Neural cell (in vitro differentiated cells): ENCODE results near the gene PARD3B.

Experiments used
- EP300 ChIP-seq: fragments of 450-650 bp; conservative IDR thresholded peaks from 2 replicates; pipeline ENCODE4 v1.6.1; 2014; ENCODE audit warnings: antibody characterized with exemption, mild to moderate bottlenecking, moderate library complexity; ENCODE audit not compliant: poor library complexity, severe bottlenecking
- EZH2 ChIP-seq: fragments of 200-600, 300-800 bp; shearing (Covaris generic), sonication (generic); IDR thresholded peaks from 2 replicates; pipeline ENCODE4 v1.6.1; 2014; ENCODE audit warnings: antibody characterized with exemption, low read length, borderline replicate concordance, mild to moderate bottlenecking; ENCODE audit not compliant: insufficient read depth, poor library complexity, severe bottlenecking
- POLR2AphosphoS5 ChIP-seq: IDR thresholded peaks from 2 replicates; pipeline ENCODE4 v1.6.1; 2012
- TAF1 ChIP-seq: IDR thresholded peaks from 2 replicates; pipeline ENCODE4 v1.6.1; 2012; ENCODE audit warnings: low read depth
- TF ChIP-seq, protein P1 (sequence below): fragments of 450-650 bp; IDR thresholded peaks from 2 replicates; pipeline ENCODE4 v1.5.1; 2014; ENCODE audit warnings: antibody characterized with exemption, mild to moderate bottlenecking, moderate library complexity; ENCODE audit not compliant: poor library complexity, severe bottlenecking

DNA sequence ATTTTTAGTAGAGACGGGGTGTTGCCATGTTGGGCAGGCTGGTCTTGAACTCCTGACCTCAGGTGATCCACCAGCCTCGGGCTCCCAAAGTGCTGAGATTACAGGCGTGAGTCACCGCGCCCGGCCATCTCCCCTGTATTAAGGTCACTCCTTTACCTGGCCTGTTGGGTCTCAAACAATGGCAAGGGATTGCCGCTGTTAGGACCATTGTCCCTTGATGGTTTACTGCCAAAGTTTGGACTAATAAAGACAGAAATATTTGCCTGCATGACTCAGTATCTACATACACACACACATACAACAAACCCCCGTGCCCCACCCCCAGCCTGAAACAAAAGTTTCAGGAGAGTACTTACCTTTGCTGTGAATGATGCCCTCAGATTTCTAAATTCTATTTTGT is 16.5 kb downstream of the PARD3B start:
- TF ChIP-seq, protein P1, sequence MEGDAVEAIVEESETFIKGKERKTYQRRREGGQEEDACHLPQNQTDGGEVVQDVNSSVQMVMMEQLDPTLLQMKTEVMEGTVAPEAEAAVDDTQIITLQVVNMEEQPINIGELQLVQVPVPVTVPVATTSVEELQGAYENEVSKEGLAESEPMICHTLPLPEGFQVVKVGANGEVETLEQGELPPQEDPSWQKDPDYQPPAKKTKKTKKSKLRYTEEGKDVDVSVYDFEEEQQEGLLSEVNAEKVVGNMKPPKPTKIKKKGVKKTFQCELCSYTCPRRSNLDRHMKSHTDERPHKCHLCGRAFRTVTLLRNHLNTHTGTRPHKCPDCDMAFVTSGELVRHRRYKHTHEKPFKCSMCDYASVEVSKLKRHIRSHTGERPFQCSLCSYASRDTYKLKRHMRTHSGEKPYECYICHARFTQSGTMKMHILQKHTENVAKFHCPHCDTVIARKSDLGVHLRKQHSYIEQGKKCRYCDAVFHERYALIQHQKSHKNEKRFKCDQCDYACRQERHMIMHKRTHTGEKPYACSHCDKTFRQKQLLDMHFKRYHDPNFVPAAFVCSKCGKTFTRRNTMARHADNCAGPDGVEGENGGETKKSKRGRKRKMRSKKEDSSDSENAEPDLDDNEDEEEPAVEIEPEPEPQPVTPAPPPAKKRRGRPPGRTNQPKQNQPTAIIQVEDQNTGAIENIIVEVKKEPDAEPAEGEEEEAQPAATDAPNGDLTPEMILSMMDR, result no peak
- TF ChIP-seq EP300, result no peak
- TF ChIP-seq EZH2, result no peak
- no peak for TF ChIP-seq TAF1
- TF ChIP-seq POLR2AphosphoS5, result no peak
